COLO668 (cell line): ENCODE data around the gene FEN1.

Experiments used
- DNase-seq: peaks from one replicate; lab custom pipeline; 2025; ENCODE audit not compliant: unreplicated experiment; lab: John Stamatoyannopoulos, UW

Gene FEN1

GRCh38 chr11:61815790-61816735 is 23.4 kb downstream of the FEN1 start:
- DNase-seq, result peak; percentile 78

GRCh38 chr11:61816736-61817455 is 24.2 kb downstream of the FEN1 start, which contains the start of gene FADS1:
FADS1 (minus strand) TSS chr11:61817003; CDS start chr11:61816929, 74 bp downstream.
- DNase-seq, result peak; percentile 98

- no peak for DNase-seq
These were observed 24.9 kb downstream of the FEN1 start for GRCh38 chr11:61817471-61818202.

GRCh38 chr11:61820174-61820573 is 27.5 kb downstream of the FEN1 start:
- no peak for DNase-seq

- DNase-seq, result no peak
These were observed 34.3 kb downstream of the FEN1 start for GRCh38 chr11:61826930-61827570.

- peak; percentile 86 for DNase-seq
These were observed 35.1 kb downstream of the FEN1 start, which contains the start of gene FADS2 for GRCh38 chr11:61827571-61828378. FADS2 (plus strand) TSS chr11:61828300; CDS start chr11:61828391, 91 bp downstream.

- DNase-seq, result no peak
These were observed 35.6 kb downstream of the FEN1 start for GRCh38 chr11:61828379-61828628.

- peak; percentile 53 for DNase-seq
These were observed 36.1 kb downstream of the FEN1 start for GRCh38 chr11:61828629-61829407.

- DNase-seq, result no peak
These were observed 37.1 kb downstream of the FEN1 start for GRCh38 chr11:61829806-61830205.

- DNase-seq, result no peak
These were observed 37.8 kb downstream of the FEN1 start for GRCh38 chr11:61830237-61831105.

- no peak for DNase-seq
These were observed 39.5 kb downstream of the FEN1 start for GRCh38 chr11:61832207-61832606.

GRCh38 chr11:61832754-61833153 is 40.0 kb downstream of the FEN1 start:
- no peak for DNase-seq

- no peak for DNase-seq
These were observed 40.8 kb downstream of the FEN1 start for GRCh38 chr11:61833471-61833870.

GRCh38 chr11:61833926-61834277 is 41.2 kb downstream of the FEN1 start:
- DNase-seq, result no peak

- no peak for DNase-seq
These were observed 41.8 kb downstream of the FEN1 start for GRCh38 chr11:61834278-61835048.

- no peak for DNase-seq
These were observed 43.5 kb downstream of the FEN1 start for GRCh38 chr11:61836193-61836592.

GRCh38 chr11:61837411-61838005 is 44.8 kb downstream of the FEN1 start:
- DNase-seq, result no peak
